Duodenal mucosa (tissue), 2 donors: ENCODE results near the gene MRPS12.
"Not testable (repeated sequence)": the region's sequence is repeated elsewhere in the genome, so short reads cannot be mapped to it uniquely, and the experiment has no call there.

Source experiments
- H3K27ac ChIP-seq: one replicate; pipeline ENCODE4 v1.7.0; 2013; ENCODE audit warnings: low read depth, low read length
- H3K27me3 ChIP-seq, 2 donors: one replicate each; pipeline ENCODE4 v1.7.0; 2013; ENCODE audit warnings: low read length in 2 of 2, control low read depth in 1 of 2; ENCODE audit not compliant: insufficient read depth in 2 of 2, control insufficient read depth in 1 of 2
- H3K36me3 ChIP-seq, 2 donors: one replicate each; pipeline ENCODE4 v1.7.0; 2013; ENCODE audit warnings: low read length in 2 of 2, control low read depth in 1 of 2; ENCODE audit not compliant: insufficient read depth in 2 of 2, control insufficient read depth in 1 of 2
- H3K4me1 ChIP-seq, 2 donors: one replicate each; pipeline ENCODE4 v1.7.0; 2013; ENCODE audit warnings: low read length in 2 of 2, control low read depth in 1 of 2; ENCODE audit not compliant: insufficient read depth in 2 of 2, control insufficient read depth in 1 of 2
- H3K4me3 ChIP-seq, 2 donors: one replicate each; pipeline ENCODE4 v1.7.0; 2013; ENCODE audit warnings: low read length in 2 of 2, low read depth in 1 of 2
- H3K9ac ChIP-seq, 2 donors: one replicate each; pipeline ENCODE4 v1.7.0; 2013; ENCODE audit warnings: low read length in 2 of 2, low read depth in 1 of 2
- H3K9me3 ChIP-seq, 2 donors: one replicate each; pipeline ENCODE4 v1.7.0; 2013; ENCODE audit warnings: low read length in 2 of 2, control low read depth in 1 of 2; ENCODE audit not compliant: control insufficient read depth in 1 of 2

MRPS12 gene

GRCh38 chr19:38932425-38933179 is 1.9 kb downstream of the MRPS12 start:
- Histone ChIP-seq H3K9ac (no peak overlapping the region), H3K27me3 (no peaks in the 10 kb centered on the region), H3K36me3 (peaks cover 6 to 15% of the 10 kb centered on the region in 2 donors), H3K4me1 (peaks cover 11 to 17% of the 10 kb centered on the region in 2 donors), H3K27ac (no peak overlapping the region), H3K4me3 (no peak overlapping the region), H3K9me3 (peaks cover 0 to 4% of the 10 kb centered on the region in 2 donors)

- Histone ChIP-seq H3K4me3 (no peak overlapping the region), H3K9me3 (peaks cover 0 to 4% of the 10 kb centered on the region in 2 donors), H3K27me3 (no peaks in the 10 kb centered on the region), H3K27ac (no peak overlapping the region), H3K36me3 (peaks cover 6 to 15% of the 10 kb centered on the region in 2 donors), H3K4me1 (peaks cover 11 to 17% of the 10 kb centered on the region in 2 donors), H3K9ac (no peak overlapping the region)
Measured at GRCh38 chr19:38933544-38933943, 2.8 kb downstream of the MRPS12 start.

- Histone ChIP-seq H3K27me3 (no peaks in the 10 kb centered on the region), H3K9me3 (peaks cover 0 to under 1% of the 10 kb centered on the region in 2 donors), H3K36me3 (peaks cover 0 to under 1% of the 10 kb centered on the region in 2 donors), H3K4me1 (no peaks in the 10 kb centered on the region), H3K9ac (no peak overlapping the region), H3K4me3 (no peak overlapping the region), H3K27ac (no peak overlapping the region)
Measured at GRCh38 chr19:38939957-38940356, 9.2 kb downstream of the MRPS12 start.

GRCh38 chr19:38941466-38941865 is 10.7 kb downstream of the MRPS12 start:
- H3K36me3 ChIP-seq = not testable (repeated sequence)

GRCh38 chr19:38941979-38942378 is 11.2 kb downstream of the MRPS12 start:
- H3K9me3 ChIP-seq = no peaks in the 10 kb centered on the region
- no peaks in the 10 kb centered on the region for H3K4me1 ChIP-seq
- no peak overlapping the region for H3K9ac ChIP-seq

More at GRCh38 chr19:38941466-38941865, 10.7 kb downstream of the MRPS12 start:
- not testable (repeated sequence) for H3K4me1 ChIP-seq, H3K4me3 ChIP-seq, H3K9me3 ChIP-seq, H3K27ac ChIP-seq, H3K9ac ChIP-seq, H3K27me3 ChIP-seq

GRCh38 chr19:38942471-38943181 is 11.9 kb downstream of the MRPS12 start:
- no peaks in the 10 kb centered on the region for H3K9me3 ChIP-seq
- no peaks in the 10 kb centered on the region for H3K4me1 ChIP-seq
- H3K4me3 ChIP-seq = no peak overlapping the region
- no peak overlapping the region for H3K9ac ChIP-seq
- no peak overlapping the region for H3K27ac ChIP-seq
- no peaks in the 10 kb centered on the region for H3K27me3 ChIP-seq
- no peaks in the 10 kb centered on the region for H3K36me3 ChIP-seq

More at GRCh38 chr19:38941979-38942378, 11.2 kb downstream of the MRPS12 start:
- no peaks in the 10 kb centered on the region for H3K27me3 ChIP-seq
- H3K27ac ChIP-seq = no peak overlapping the region
- no peaks in the 10 kb centered on the region for H3K36me3 ChIP-seq
- H3K4me3 ChIP-seq = no peak overlapping the region

- H3K9ac ChIP-seq = no peak overlapping the region
- no peaks in the 10 kb centered on the region for H3K27me3 ChIP-seq
- no peak overlapping the region for H3K4me3 ChIP-seq
- H3K27ac ChIP-seq = no peak overlapping the region
- peaks cover 1 to 2% of the 10 kb centered on the region in 2 donors for H3K4me1 ChIP-seq
- H3K9me3 ChIP-seq = no peaks in the 10 kb centered on the region
- no peaks in the 10 kb centered on the region for H3K36me3 ChIP-seq
Measured at GRCh38 chr19:38944981-38945506, 14.3 kb downstream of the MRPS12 start.

GRCh38 chr19:38945562-38946228 is 15.0 kb downstream of the MRPS12 start:
- Histone ChIP-seq H3K27ac (no peak overlapping the region), H3K9ac (no peak overlapping the region), H3K36me3 (no peaks in the 10 kb centered on the region), H3K4me1 (peaks cover 7 to 8% of the 10 kb centered on the region in 2 donors), H3K27me3 (no peaks in the 10 kb centered on the region), H3K4me3 (no peak overlapping the region), H3K9me3 (no peaks in the 10 kb centered on the region)

GRCh38 chr19:38946229-38947010 is 15.7 kb downstream of the MRPS12 start:
- Histone ChIP-seq H3K9me3 (no peaks in the 10 kb centered on the region), H3K9ac (no peak overlapping the region), H3K27ac (no peak overlapping the region), H3K27me3 (no peaks in the 10 kb centered on the region), H3K4me3 (no peak overlapping the region), H3K36me3 (no peaks in the 10 kb centered on the region), H3K4me1 (peaks cover 7 to 8% of the 10 kb centered on the region in 2 donors)
